ENCODE results near the gene ARHGAP33. TPM values are rescaled to one million over a fixed set of nuclear protein-coding genes. Genes with fewer than 3 reads are reported as not detected.

Gene ARHGAP33
- total RNA-seq, 1 donor from 2014 or later = 13.3 TPM

- DNase-seq (ENCODE audit: low read depth) = no peak
- no peak overlapping the region for H3K4me3 ChIP-seq (ENCODE audit: low read depth, low read length)
- no peak for TF ChIP-seq CTCF (conservative IDR thresholded peaks at IDR 0.05; ENCODE audit: low read depth, low read length)
Measured at GRCh38 chr19:35788205-35788960, 13.0 kb downstream of the ARHGAP33 start.

- no peak for TF ChIP-seq CTCF (conservative IDR thresholded peaks at IDR 0.05; ENCODE audit: low read depth, low read length)
- H3K4me3 ChIP-seq (ENCODE audit: low read depth, low read length) = no peak overlapping the region
Measured at GRCh38 chr19:35789195-35789977, 14.0 kb downstream of the ARHGAP33 start.

GRCh38 chr19:35789978-35790944 is 14.9 kb downstream of the ARHGAP33 start:
- DNase-seq (ENCODE audit: low read depth) = no peak
- TF ChIP-seq CTCF (conservative IDR thresholded peaks at IDR 0.05; ENCODE audit: low read depth, low read length) = no peak
- H3K4me3 ChIP-seq (ENCODE audit: low read depth, low read length) = no peak overlapping the region

More at GRCh38 chr19:35789195-35789977, 14.0 kb downstream of the ARHGAP33 start:
- DNase-seq (ENCODE audit: low read depth) = no peak

GRCh38 chr19:35790981-35791813 is 15.8 kb downstream of the ARHGAP33 start:
- H3K4me3 ChIP-seq (ENCODE audit: low read depth, low read length) = no peak overlapping the region
- TF ChIP-seq CTCF (conservative IDR thresholded peaks at IDR 0.05; ENCODE audit: low read depth, low read length) = peak; percentile 31
- no peak for DNase-seq (ENCODE audit: low read depth)

- DNase-seq (ENCODE audit: low read depth) = no peak
- no peak overlapping the region for H3K4me3 ChIP-seq (ENCODE audit: low read depth, low read length)
- TF ChIP-seq CTCF (conservative IDR thresholded peaks at IDR 0.05; ENCODE audit: low read depth, low read length) = no peak
Measured at GRCh38 chr19:35791814-35792279, 16.5 kb downstream of the ARHGAP33 start.

GRCh38 chr19:35792312-35792711 is 16.9 kb downstream of the ARHGAP33 start:
- no peak for DNase-seq (ENCODE audit: low read depth)
- H3K4me3 ChIP-seq (ENCODE audit: low read depth, low read length) = no peak overlapping the region
- TF ChIP-seq CTCF (conservative IDR thresholded peaks at IDR 0.05; ENCODE audit: low read depth, low read length) = no peak
